Measurements from ENCODE around the gene CFAP77. TPM values are rescaled to one million over a fixed set of nuclear protein-coding genes. Genes with fewer than 3 reads are reported as not detected.
"Not testable (repeated sequence)": the region's sequence is repeated elsewhere in the genome, so short reads cannot be mapped to it uniquely, and the experiment has no call there.

CFAP77 gene
- total and polyA plus RNA-seq, 2 of the 13 experiments (the other 11 are each of a cell fraction or from before 2014, with no cell fraction given), result not detected

DNA sequence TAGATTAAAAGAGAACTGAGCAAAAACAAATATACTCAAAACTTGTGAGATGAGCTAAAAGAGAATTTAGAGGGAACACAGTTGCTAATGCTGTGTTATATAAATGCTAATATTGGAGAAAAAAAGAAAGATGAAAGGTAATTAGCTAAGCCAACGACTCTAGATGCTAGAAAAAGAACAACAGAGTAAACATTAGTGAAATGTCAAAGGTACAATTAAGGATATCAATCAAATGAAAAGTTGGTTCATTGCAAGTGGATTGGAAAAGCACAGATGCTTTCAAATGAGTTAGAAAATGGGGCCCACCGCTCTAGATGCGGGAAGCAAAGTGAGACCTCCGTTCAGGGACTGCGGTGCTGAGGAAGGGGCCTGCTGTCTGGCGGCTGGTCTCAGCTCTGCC, 154.5 kb downstream of the CFAP77 start (continued):
- TF ChIP-seq ZBTB8A (CRISPR knock-in tag; IDR thresholded peaks at IDR 0.05; ENCODE audit: borderline replicate concordance, low read depth) (no peak), ZSCAN9 (CRISPR knock-in tag; IDR thresholded peaks at IDR 0.05; ENCODE audit: borderline replicate concordance) (no peak), PHF8 (CRISPR knock-in tag; IDR thresholded peaks at IDR 0.05) (no peak), MIXL1 (CRISPR knock-in tag; IDR thresholded peaks at IDR 0.05) (no peak), REXO4 (CRISPR knock-in tag; IDR thresholded peaks at IDR 0.05; ENCODE audit: borderline replicate concordance) (no peak), RNF2 (conservative IDR thresholded peaks at IDR 0.05; ENCODE audit: low read depth) (no peak)
- TF ChIP-seq, protein P1, sequence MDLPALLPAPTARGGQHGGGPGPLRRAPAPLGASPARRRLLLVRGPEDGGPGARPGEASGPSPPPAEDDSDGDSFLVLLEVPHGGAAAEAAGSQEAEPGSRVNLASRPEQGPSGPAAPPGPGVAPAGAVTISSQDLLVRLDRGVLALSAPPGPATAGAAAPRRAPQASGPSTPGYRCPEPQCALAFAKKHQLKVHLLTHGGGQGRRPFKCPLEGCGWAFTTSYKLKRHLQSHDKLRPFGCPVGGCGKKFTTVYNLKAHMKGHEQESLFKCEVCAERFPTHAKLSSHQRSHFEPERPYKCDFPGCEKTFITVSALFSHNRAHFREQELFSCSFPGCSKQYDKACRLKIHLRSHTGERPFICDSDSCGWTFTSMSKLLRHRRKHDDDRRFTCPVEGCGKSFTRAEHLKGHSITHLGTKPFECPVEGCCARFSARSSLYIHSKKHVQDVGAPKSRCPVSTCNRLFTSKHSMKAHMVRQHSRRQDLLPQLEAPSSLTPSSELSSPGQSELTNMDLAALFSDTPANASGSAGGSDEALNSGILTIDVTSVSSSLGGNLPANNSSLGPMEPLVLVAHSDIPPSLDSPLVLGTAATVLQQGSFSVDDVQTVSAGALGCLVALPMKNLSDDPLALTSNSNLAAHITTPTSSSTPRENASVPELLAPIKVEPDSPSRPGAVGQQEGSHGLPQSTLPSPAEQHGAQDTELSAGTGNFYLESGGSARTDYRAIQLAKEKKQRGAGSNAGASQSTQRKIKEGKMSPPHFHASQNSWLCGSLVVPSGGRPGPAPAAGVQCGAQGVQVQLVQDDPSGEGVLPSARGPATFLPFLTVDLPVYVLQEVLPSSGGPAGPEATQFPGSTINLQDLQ (CRISPR knock-in tag; IDR thresholded peaks at IDR 0.05), result no peak
- TF ChIP-seq, protein P2, sequence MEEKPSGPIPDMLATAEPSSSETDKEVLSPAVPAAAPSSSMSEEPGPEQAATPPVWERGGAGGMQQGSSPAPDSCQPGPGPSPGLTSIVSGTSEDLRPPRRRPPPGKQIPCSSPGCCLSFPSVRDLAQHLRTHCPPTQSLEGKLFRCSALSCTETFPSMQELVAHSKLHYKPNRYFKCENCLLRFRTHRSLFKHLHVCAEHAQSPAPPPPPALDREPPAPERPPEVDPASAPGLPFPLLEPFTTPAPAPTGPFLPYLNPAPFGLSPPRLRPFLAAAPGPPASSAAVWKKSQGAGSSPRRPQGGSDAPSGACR (CRISPR knock-in tag; IDR thresholded peaks at IDR 0.05), result no peak
- TF ChIP-seq, protein P3, sequence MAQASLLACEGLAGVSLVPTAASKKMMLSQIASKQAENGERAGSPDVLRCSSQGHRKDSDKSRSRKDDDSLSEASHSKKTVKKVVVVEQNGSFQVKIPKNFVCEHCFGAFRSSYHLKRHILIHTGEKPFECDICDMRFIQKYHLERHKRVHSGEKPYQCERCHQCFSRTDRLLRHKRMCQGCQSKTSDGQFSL (CRISPR knock-in tag; IDR thresholded peaks at IDR 0.05), result no peak
- TF ChIP-seq, protein P4, sequence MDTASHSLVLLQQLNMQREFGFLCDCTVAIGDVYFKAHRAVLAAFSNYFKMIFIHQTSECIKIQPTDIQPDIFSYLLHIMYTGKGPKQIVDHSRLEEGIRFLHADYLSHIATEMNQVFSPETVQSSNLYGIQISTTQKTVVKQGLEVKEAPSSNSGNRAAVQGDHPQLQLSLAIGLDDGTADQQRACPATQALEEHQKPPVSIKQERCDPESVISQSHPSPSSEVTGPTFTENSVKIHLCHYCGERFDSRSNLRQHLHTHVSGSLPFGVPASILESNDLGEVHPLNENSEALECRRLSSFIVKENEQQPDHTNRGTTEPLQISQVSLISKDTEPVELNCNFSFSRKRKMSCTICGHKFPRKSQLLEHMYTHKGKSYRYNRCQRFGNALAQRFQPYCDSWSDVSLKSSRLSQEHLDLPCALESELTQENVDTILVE (CRISPR knock-in tag; IDR thresholded peaks at IDR 0.05), result no peak
- TF ChIP-seq, protein P5, sequence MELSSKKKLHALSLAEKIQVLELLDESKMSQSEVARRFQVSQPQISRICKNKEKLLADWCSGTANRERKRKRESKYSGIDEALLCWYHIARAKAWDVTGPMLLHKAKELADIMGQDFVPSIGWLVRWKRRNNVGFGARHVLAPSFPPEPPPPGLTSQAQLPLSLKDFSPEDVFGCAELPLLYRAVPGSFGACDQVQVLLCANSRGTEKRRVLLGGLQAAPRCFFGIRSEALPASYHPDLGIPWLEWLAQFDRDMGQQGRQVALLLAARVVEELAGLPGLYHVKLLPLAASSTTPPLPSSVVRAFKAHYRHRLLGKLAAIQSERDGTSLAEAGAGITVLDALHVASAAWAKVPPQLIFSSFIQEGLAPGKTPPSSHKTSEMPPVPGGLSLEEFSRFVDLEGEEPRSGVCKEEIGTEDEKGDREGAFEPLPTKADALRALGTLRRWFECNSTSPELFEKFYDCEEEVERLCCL (CRISPR knock-in tag; IDR thresholded peaks at IDR 0.05; ENCODE audit: borderline replicate concordance), result no peak

DNA sequence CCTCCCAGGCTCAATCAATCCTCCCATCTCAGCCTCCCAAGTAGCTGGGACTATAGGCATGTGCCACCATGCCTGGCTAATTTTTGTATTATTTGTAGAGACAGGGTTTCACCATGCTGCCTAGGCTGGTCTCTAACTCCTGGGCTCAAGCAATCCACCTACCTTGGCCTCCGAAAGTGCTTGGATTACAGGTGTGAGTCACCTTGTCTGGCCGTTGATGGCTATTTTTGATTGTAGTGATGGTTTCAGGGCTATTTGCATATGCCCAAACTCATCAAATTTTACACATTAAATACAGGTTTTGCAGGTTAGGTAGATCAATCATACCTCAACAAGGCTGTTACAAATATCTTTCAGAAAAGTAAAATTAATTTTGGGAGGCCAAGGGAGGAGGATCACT, 158.8 kb downstream of the CFAP77 start:
- H2AFZ ChIP-seq (ENCODE audit: low read length); H3K27ac ChIP-seq (ENCODE audit: extremely low read length, insufficient read depth, low read length); in situ Hi-C loops (cut with HindIII; ENCODE audit: extremely low pct_ligation_motif_present, low pct_unique_long_range_greater_than_20kb); H3K79me2 ChIP-seq (ENCODE audit: insufficient read depth, low read length); H4K20me1 ChIP-seq (ENCODE audit: insufficient read depth, low read length); BruUV-seq (replicated peaks); H3K4me3 ChIP-seq (replicated peaks in 1 of 3; ENCODE audit: insufficient read depth in 1 of 3, low read depth in 2 of 3, low read length in 3 of 3); H3K9me3 ChIP-seq (ENCODE audit: low read length); H3K9ac ChIP-seq (ENCODE audit: insufficient read depth, low read depth, low read length); H3K4me2 ChIP-seq (ENCODE audit: low read depth, low read length); FAIRE-seq; intact Hi-C loops (cut with micrococcal nuclease; ENCODE audit: unreplicated experiment); CTCF ChIA-PET (ENCODE audit: low intra/inter-chr PET ratio, low total read pairs); H3K4me1 ChIP-seq (ENCODE audit: insufficient read depth, low read length); H3K36me3 ChIP-seq (replicated peaks in 1 of 2; ENCODE audit: control insufficient read depth in 1 of 2, insufficient read depth in 2 of 2, low read length in 2 of 2); ATAC-seq; POLR2A ChIA-PET; DNase-seq (ENCODE audit: low spot score): not testable (repeated sequence)
- peaks cover 4 to 29% of the 10 kb centered on the region in 2 experiments for H3K27me3 ChIP-seq (ENCODE audit: control insufficient read depth in 1 of 2, insufficient read depth in 2 of 2, low read length in 2 of 2)
- WGBS (ENCODE audit: low lambda C conversion rate), result 38% methylated on average over 2 of the region's 2 CpGs
